ENCODE results near the gene STBD1.
"Not testable (repeated sequence)": the region's sequence is repeated elsewhere in the genome, so short reads cannot be mapped to it uniquely, and the experiment has no call there.

Gene STBD1

GRCh38 chr4:76287811-76288210 lies 18.7 kb upstream of the STBD1 start:
- DNase-seq: not testable (repeated sequence)

GRCh38 chr4:76292730-76293129 lies 13.8 kb upstream of the STBD1 start:
- no peak for DNase-seq

GRCh38 chr4:76293772-76294171 lies 12.8 kb upstream of the STBD1 start:
- DNase-seq: no peak

- no peak for DNase-seq
Observed at GRCh38 chr4:76296286-76296820, 10.2 kb upstream of the STBD1 start.

- DNase-seq: no peak
Observed at GRCh38 chr4:76298227-76298626, 8.3 kb upstream of the STBD1 start.

- DNase-seq: no peak
Observed at GRCh38 chr4:76300012-76300411, 6.5 kb upstream of the STBD1 start.

GRCh38 chr4:76301068-76301774 lies 5.3 kb upstream of the STBD1 start:
- peak; percentile 71 for DNase-seq

- DNase-seq: no peak
Observed at GRCh38 chr4:76301775-76302162, 4.8 kb upstream of the STBD1 start.

GRCh38 chr4:76302826-76303438 lies 3.6 kb upstream of the STBD1 start:
- no peak for DNase-seq

GRCh38 chr4:76305033-76305687 lies 1.4 kb upstream of the STBD1 start:
- DNase-seq: no peak

GRCh38 chr4:76306882-76307659 lies 538 bp downstream of the STBD1 start:
- peak; percentile 7 for DNase-seq

GRCh38 chr4:76307660-76308014 lies 1.1 kb downstream of the STBD1 start:
- no peak for DNase-seq

GRCh38 chr4:76308548-76308947 lies 2.0 kb downstream of the STBD1 start:
- DNase-seq: no peak

- no peak for DNase-seq
Observed at GRCh38 chr4:76309939-76310550, 3.5 kb downstream of the STBD1 start.

GRCh38 chr4:76310683-76311082 lies 4.2 kb downstream of the STBD1 start:
- DNase-seq: no peak

GRCh38 chr4:76311896-76312331 lies 5.4 kb downstream of the STBD1 start:
- DNase-seq: no peak

- DNase-seq: no peak
Observed at GRCh38 chr4:76312457-76312856, 5.9 kb downstream of the STBD1 start.

- no peak for DNase-seq
Observed at GRCh38 chr4:76313547-76313946, 7.0 kb downstream of the STBD1 start.

GRCh38 chr4:76315267-76315918 lies 8.9 kb downstream of the STBD1 start:
- no peak for DNase-seq

- no peak for DNase-seq
Observed at GRCh38 chr4:76316131-76316530, 9.6 kb downstream of the STBD1 start.

GRCh38 chr4:76322236-76322635 lies 15.7 kb downstream of the STBD1 start:
- DNase-seq: no peak

GRCh38 chr4:76325072-76325471 lies 18.5 kb downstream of the STBD1 start:
- no peak for DNase-seq

All from DMS153 (cell line).